Stimulated activated CD8-positive, alpha-beta memory T cell treated with anti-CD3 and anti-CD28 coated beads, Interleukin-12 subunit alpha, Interleukin-12 subunit beta, amount 100 ng/mL, for 24 hours (primary cell): Measurements from ENCODE around the gene KIF1C.

Experiments
- DNase-seq: peaks from one replicate; pipeline ENCODE4 v3.0.0-alpha.2; 2020; ENCODE audit errors: extremely low read depth

Gene KIF1C

GRCh38 chr17:4969047-4969550 is 28.7 kb upstream of the KIF1C start:
- DNase-seq, result no peak

GRCh38 chr17:4969551-4970173 is 28.1 kb upstream of the KIF1C start:
- no peak for DNase-seq

DNA sequence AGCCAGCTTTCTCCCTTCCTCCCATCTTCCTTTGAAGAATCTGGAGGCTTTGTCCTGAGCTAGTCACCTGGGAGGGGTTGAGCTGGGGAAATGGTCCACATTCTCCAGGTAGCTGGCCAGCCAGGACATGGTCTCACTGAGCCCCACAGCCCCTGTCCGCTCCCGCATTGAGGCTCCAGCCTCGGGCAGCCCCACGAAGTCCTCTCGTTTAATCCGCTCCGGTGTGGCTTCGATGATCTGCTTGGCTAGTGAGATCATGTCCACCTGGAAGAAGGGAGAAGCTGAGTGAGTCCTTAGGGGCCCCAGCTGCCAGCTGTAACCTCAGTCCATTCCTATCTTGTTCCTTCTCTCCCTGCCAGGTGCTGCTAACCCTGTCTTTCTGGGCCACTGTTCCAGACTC is 27.5 kb upstream of the KIF1C start:
- no peak for DNase-seq

DNA sequence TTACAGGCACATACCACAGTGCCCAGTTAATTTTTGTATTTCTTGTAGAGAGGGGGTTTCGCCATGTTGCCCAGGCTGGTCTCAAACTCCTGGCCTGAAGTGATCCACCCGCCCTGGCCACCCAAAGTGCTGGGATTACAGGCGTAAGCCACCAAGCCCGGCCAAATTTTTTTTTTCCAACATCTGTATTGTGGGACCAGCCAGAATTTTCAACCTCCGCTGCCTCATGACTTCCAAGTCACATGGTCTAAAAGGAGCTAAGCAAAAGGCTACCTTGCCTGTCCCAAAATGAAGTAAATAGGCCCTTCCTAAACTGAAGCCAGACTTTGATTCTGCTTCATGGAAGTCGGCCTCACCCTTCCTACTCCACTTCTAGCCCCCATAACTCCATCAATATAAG is 25.9 kb upstream of the KIF1C start:
- DNase-seq, result no peak

GRCh38 chr17:4972322-4972721 is 25.4 kb upstream of the KIF1C start:
- DNase-seq, result no peak

DNA sequence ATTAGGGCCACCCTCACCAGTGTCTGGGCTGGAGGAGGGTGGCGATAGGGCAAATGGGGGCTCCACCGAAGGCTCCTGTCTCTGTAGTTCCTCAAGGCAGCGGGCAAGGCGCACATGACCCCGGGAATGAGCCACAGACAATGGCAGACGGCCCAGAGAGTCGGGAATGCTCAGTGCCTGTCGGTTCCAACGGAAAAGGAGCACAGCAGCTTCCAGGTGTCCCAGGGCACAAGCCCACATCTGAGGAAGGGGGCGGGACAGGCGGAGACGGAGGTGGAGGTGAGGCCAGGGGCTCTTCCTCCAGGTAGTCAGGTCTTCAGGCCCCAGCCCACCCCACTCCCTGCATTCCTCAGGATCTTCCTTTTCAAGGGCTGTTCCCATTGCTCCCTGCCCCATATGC is 25.0 kb upstream of the KIF1C start:
- DNase-seq, result no peak

- DNase-seq, result no peak
These were observed 24.3 kb upstream of the KIF1C start for GRCh38 chr17:4973256-4974114.

DNA sequence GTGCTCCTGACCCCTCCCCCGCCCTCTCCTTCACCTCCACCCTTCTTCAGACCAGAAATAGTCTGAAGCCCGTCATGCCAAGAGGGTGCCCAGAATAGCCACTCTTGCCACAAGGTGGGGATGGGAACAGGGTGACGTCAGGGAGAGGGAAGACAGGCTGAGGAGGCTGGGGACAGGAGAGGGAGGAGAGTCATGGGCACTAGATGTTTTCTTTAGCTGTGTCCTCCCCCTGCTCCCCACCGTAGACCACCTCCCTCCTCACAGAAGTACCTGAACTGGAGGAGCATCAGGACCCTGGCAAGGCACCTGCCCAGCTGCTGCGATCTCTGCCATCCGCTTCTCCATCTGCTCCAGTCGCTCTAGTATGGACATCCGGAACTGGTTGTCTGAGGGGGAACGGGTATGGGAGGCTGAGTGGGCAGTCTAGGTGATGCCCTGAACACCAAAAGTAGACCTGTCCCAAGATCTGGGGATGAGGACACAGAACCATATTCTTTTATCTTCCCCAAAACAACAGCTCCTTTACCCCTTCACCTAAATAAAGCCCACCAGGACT is 23.6 kb upstream of the KIF1C start:
- DNase-seq, result no peak

GRCh38 chr17:4978726-4979125 is 19.0 kb upstream of the KIF1C start:
- no peak for DNase-seq

GRCh38 chr17:4980644-4981216 is 17.0 kb upstream of the KIF1C start:
- DNase-seq, result no peak

DNA sequence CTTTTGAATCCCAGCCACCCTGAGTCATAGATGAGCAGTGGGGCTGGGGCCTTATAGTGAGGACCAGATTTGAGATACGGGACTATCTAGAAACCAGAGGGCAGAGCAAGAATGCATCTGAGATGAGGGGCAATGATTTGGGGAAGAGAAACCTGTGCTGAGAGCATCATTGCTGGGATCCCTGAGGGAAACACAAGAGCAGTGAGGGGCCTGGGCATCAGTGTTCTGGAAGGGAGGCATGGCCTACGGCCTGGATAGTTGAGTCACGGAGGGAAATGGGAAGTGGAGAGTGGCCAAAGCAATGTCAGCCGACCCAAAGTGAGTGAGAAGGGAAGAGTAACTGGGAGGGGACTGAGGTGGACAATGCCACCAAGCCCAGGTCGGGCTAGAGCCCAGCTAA is 15.4 kb upstream of the KIF1C start:
- no peak for DNase-seq

GRCh38 chr17:4986403-4986802 is 11.3 kb upstream of the KIF1C start:
- no peak for DNase-seq

DNA sequence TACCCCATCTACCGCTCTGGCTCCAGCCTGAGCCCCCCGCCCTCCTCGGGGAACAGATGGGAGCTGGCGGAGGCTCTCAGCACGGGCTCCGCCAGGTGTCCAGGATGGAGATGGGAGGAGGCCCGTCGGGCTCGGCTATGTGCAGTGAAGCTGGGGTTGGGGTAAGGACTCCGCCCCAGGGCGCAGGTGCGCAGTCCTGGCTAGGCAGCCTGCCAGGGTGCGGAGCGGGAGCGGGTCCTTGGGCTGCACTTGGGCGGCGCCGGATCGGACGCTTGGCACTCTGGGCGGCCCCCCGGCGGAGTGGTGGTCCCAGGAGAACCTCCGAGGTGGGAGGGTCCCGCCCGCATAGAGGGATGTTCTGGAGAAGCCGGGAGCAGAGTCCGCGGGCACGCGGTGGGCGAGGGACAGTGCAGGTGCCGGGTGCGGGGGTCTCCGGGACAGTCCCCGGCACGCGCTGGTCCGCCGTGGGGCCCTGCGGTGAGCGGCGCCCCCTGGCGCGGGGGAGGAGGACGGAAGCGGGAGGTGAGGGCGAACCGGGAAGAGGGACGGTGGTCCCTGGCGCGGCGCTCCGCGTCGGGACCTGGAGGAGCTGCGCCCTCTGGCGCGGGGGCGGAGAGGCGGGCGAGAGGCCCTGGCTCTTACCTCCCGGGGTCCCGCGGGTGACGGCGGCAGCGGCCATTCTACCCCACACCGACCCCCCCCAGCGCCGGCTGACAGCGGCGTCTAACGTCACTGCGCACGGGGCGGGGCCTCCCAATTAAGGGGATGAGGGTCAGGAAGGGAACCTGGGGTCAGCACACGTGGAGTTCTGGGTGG is 10.6 kb upstream of the KIF1C start, which contains the start of gene CAMTA2:
CAMTA2 (minus strand) TSS at position 725 of the 816 bp plus-strand sequence. CDS start 1,453 bp downstream, outside the sequence.
- DNase-seq, result peak; percentile 76

GRCh38 chr17:4987767-4988567 is 9.8 kb upstream of the KIF1C start:
- DNase-seq, result no peak

DNA sequence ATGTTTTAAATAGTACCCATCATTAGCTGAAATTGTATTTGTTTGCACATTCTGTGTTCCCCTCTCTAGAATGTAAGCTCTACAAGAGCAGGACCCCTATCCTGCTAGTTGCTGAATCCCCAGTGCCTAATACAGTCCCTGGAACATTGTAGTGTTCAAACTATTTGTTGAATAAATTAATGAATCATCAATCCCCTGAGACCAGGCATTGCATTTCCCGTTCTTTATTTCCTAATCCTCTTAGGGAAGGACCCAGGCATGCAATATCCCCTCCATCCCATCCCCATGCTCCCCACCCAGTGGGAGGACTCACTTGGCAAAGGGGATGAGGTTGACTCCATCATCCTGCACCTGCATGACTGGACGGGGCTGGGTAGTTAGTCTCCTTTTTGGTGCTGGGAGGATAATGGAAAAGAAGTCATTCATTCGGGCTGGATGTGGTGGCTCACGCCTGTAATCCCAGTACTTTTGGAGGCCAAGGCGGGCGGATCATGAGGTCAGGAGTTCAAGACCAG is 3.6 kb upstream of the KIF1C start:
- no peak for DNase-seq

- DNase-seq, result no peak
These were observed 429 bp downstream of the KIF1C start for GRCh38 chr17:4998027-4998731.

GRCh38 chr17:4998732-4999429 is 1.1 kb downstream of the KIF1C start:
- no peak for DNase-seq

GRCh38 chr17:4999430-5000093 is 1.8 kb downstream of the KIF1C start:
- no peak for DNase-seq

DNA sequence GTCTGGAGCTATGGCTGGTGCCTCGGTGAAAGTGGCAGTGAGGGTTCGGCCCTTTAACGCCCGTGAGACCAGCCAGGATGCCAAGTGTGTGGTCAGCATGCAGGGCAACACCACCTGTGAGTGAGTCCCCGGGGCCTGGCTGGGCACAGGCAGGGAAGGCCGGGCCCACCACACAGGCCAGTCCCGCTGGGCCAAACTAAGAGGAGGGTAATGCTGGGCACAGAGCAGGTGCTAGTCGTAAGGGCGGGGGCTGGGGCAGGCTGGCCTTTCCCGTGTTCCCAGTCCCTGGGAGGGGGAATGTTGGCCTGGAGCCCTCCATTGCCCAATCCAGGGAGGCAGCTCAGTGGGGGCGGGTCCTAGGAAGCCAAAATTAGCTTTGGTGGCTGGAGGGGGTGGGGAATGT is 2.5 kb downstream of the KIF1C start:
- DNase-seq, result no peak
